Measurements from ENCODE around the gene GPR87. TPM values are rescaled to one million over a fixed set of nuclear protein-coding genes. Genes with fewer than 3 reads are reported as not detected.

The GPR87 gene
- total and polyA plus RNA-seq, 2 donors (not counting 1 experiment from before 2014, with no cell fraction given): 0.05 to 0.17 TPM

DNA sequence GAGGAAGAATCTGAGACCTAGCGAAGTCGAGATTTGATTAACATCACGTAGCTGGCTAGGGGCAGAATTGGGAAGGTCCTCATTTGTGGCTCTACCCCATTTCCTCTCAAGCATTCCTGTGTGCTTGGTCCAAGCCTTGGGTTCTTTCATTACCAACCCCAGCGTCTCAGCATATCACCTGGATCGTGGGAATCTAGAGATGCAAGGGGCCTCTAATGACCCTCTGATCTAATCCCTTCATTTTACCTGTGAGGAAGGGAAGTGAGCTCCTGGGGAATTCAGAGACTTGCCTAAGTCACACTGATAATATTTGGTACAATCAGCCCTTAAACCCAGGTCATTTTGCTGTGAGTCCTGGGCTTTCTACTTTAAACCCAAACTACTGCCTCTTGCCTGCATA is 2.0 kb downstream of the GPR87 start:
- Histone ChIP-seq H3K4me2 (ENCODE audit: extremely low read depth, insufficient read depth, low read length) (no peak overlapping the region), H3K9me3 (ENCODE audit: control insufficient read depth, insufficient read depth, low read depth, low read length) (no peaks in the 10 kb centered on the region), H2AFZ (ENCODE audit: low read length) (no peak overlapping the region), H3K79me2 (ENCODE audit: control insufficient read depth, insufficient read depth, low read length) (no peaks in the 10 kb centered on the region), H3K27me3 (ENCODE audit: control insufficient read depth, insufficient read depth, low read length) (no peaks in the 10 kb centered on the region), H3K4me1 (ENCODE audit: control insufficient read depth, extremely low read depth, insufficient read depth, low read length) (peaks cover 6% of the 10 kb centered on the region), H4K20me1 (ENCODE audit: control insufficient read depth, extremely low read depth, insufficient read depth, low read length) (no peaks in the 10 kb centered on the region), H3K4me3 (replicated peaks in 1 of 4; ENCODE audit: control extremely low read depth in 1 of 4, insufficient read depth in 1 of 4, low read depth in 3 of 4, low read length in 4 of 4) (no peak overlapping the region), H3K36me3 (ENCODE audit: control insufficient read depth, insufficient read depth, low read length) (no peaks in the 10 kb centered on the region), H3K27ac (ENCODE audit: insufficient read depth, low read length) (no peak overlapping the region), H3K9ac (ENCODE audit: insufficient read depth, low read length) (no peak overlapping the region)
- no peak for TF ChIP-seq EZH2 (IDR thresholded peaks at IDR 0.05; ENCODE audit: low read length, missing control alignments)
- no peak for TF ChIP-seq CTCF (conservative IDR thresholded peaks at IDR 0.05 in 1 of 2, IDR thresholded peaks at IDR 0.05 in 1 of 2; ENCODE audit: low read depth in 1 of 2, low read length in 2 of 2)
- DNase-seq (ENCODE audit: low read depth in 2 of 2): no peak

GRCh38 chr3:151314137-151314536 is 2.5 kb downstream of the GPR87 start:
- no peak for TF ChIP-seq EZH2 (IDR thresholded peaks at IDR 0.05; ENCODE audit: low read length, missing control alignments)
- TF ChIP-seq CTCF (conservative IDR thresholded peaks at IDR 0.05 in 1 of 2, IDR thresholded peaks at IDR 0.05 in 1 of 2; ENCODE audit: low read depth in 1 of 2, low read length in 2 of 2): no peak
- no peak for DNase-seq (ENCODE audit: low read depth in 2 of 2)
- H3K4me3 ChIP-seq (replicated peaks in 1 of 4; ENCODE audit: control extremely low read depth in 1 of 4, insufficient read depth in 1 of 4, low read depth in 3 of 4, low read length in 4 of 4): no peak overlapping the region
- H3K36me3 ChIP-seq (ENCODE audit: control insufficient read depth, insufficient read depth, low read length): no peaks in the 10 kb centered on the region
- H3K4me1 ChIP-seq (ENCODE audit: control insufficient read depth, extremely low read depth, insufficient read depth, low read length): peaks cover 4% of the 10 kb centered on the region
- H3K79me2 ChIP-seq (ENCODE audit: control insufficient read depth, insufficient read depth, low read length): no peaks in the 10 kb centered on the region
- H4K20me1 ChIP-seq (ENCODE audit: control insufficient read depth, extremely low read depth, insufficient read depth, low read length): no peaks in the 10 kb centered on the region
- H3K4me2 ChIP-seq (ENCODE audit: extremely low read depth, insufficient read depth, low read length): no peak overlapping the region
- no peak overlapping the region for H3K27ac ChIP-seq (ENCODE audit: insufficient read depth, low read length)
- no peaks in the 10 kb centered on the region for H3K27me3 ChIP-seq (ENCODE audit: control insufficient read depth, insufficient read depth, low read length)
- no peaks in the 10 kb centered on the region for H3K9me3 ChIP-seq (ENCODE audit: control insufficient read depth, insufficient read depth, low read depth, low read length)
- H3K9ac ChIP-seq (ENCODE audit: insufficient read depth, low read length): no peak overlapping the region
- no peak overlapping the region for H2AFZ ChIP-seq (ENCODE audit: low read length)

GRCh38 chr3:151312972-151313371 is 3.6 kb downstream of the GPR87 start:
- Histone ChIP-seq H3K4me2 (ENCODE audit: extremely low read depth, insufficient read depth, low read length) (no peak overlapping the region), H3K9me3 (ENCODE audit: control insufficient read depth, insufficient read depth, low read depth, low read length) (no peaks in the 10 kb centered on the region), H3K9ac (ENCODE audit: insufficient read depth, low read length) (no peak overlapping the region), H4K20me1 (ENCODE audit: control insufficient read depth, extremely low read depth, insufficient read depth, low read length) (no peaks in the 10 kb centered on the region), H2AFZ (ENCODE audit: low read length) (no peak overlapping the region), H3K27ac (ENCODE audit: insufficient read depth, low read length) (no peak overlapping the region), H3K36me3 (ENCODE audit: control insufficient read depth, insufficient read depth, low read length) (no peaks in the 10 kb centered on the region), H3K4me1 (ENCODE audit: control insufficient read depth, extremely low read depth, insufficient read depth, low read length) (no peaks in the 10 kb centered on the region), H3K4me3 (replicated peaks in 1 of 4; ENCODE audit: control extremely low read depth in 1 of 4, insufficient read depth in 1 of 4, low read depth in 3 of 4, low read length in 4 of 4) (no peak overlapping the region), H3K27me3 (ENCODE audit: control insufficient read depth, insufficient read depth, low read length) (no peaks in the 10 kb centered on the region), H3K79me2 (ENCODE audit: control insufficient read depth, insufficient read depth, low read length) (no peaks in the 10 kb centered on the region)
- TF ChIP-seq EZH2 (IDR thresholded peaks at IDR 0.05; ENCODE audit: low read length, missing control alignments) (no peak), CTCF (conservative IDR thresholded peaks at IDR 0.05 in 1 of 2, IDR thresholded peaks at IDR 0.05 in 1 of 2; ENCODE audit: low read depth in 1 of 2, low read length in 2 of 2) (no peak)
- no peak for DNase-seq (ENCODE audit: low read depth in 2 of 2)
